Measurements from ENCODE around the gene WDFY2. TPM values are rescaled to one million over a fixed set of nuclear protein-coding genes. Genes with fewer than 3 reads are reported as not detected.

WDFY2 gene
- total RNA-seq, 1 experiment from 2014 or later: 14.1 TPM

DNA sequence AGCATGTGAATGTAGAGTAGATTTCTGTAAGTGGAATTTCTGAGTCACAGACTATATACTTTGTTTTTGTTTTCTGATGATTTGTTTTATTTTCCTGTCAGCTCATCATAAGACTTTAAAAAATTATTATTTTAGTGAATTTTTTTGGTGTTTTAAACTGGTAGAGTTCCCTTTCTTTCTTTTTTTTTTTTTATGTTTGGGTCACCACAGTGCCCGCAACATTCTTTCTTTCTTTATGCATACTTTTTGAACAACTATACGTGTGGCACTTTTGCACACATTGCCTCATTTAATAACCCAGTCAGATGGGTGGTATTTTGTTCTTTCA lies 46.0 kb downstream of the WDFY2 start:
- Histone ChIP-seq H2AFZ (no peak overlapping the region), H3K36me3 (ENCODE audit: low read depth) (no peaks in the 10 kb centered on the region), H3K27me3 (ENCODE audit: insufficient read depth, low read depth) (no peaks in the 10 kb centered on the region), H3K4me3 (no peak overlapping the region), H3F3A (ENCODE audit: insufficient read depth, low read depth) (no peaks in the 10 kb centered on the region; the same call in 1 of the 2 replicates), H3K27ac (no peak overlapping the region), H4K20me1 (ENCODE audit: insufficient read depth) (no peaks in the 10 kb centered on the region), H3K9me2 (ENCODE audit: insufficient read depth) (no peaks in the 10 kb centered on the region), H3K4me1 (replicated peaks; ENCODE audit: insufficient read depth) (peaks cover 15% of the 10 kb centered on the region; the same call in 1 of the 2 replicates), H3K79me2 (ENCODE audit: low read depth) (peaks cover 10% of the 10 kb centered on the region; the same call in 1 of the 2 replicates), H3K4me2 (no peak overlapping the region), H3K9me3 (ENCODE audit: insufficient read depth, low read depth) (no peaks in the 10 kb centered on the region)
- ChIA-PET CTCF (no interaction called here), POLR2A (ENCODE audit: unreplicated experiment) (no interaction called here)
- intact Hi-C loops (cut with micrococcal nuclease; ENCODE audit: unreplicated experiment): no loop called here
- no peak for DNase-seq
- BruUV-seq (replicated peaks): no TSS peak
- no peak for TF ChIP-seq EZH2 (IDR thresholded peaks at IDR 0.05; ENCODE audit: low read depth)
- TF ChIP-seq, protein P1, sequence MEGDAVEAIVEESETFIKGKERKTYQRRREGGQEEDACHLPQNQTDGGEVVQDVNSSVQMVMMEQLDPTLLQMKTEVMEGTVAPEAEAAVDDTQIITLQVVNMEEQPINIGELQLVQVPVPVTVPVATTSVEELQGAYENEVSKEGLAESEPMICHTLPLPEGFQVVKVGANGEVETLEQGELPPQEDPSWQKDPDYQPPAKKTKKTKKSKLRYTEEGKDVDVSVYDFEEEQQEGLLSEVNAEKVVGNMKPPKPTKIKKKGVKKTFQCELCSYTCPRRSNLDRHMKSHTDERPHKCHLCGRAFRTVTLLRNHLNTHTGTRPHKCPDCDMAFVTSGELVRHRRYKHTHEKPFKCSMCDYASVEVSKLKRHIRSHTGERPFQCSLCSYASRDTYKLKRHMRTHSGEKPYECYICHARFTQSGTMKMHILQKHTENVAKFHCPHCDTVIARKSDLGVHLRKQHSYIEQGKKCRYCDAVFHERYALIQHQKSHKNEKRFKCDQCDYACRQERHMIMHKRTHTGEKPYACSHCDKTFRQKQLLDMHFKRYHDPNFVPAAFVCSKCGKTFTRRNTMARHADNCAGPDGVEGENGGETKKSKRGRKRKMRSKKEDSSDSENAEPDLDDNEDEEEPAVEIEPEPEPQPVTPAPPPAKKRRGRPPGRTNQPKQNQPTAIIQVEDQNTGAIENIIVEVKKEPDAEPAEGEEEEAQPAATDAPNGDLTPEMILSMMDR (conservative IDR thresholded peaks at IDR 0.05): no peak

DNA sequence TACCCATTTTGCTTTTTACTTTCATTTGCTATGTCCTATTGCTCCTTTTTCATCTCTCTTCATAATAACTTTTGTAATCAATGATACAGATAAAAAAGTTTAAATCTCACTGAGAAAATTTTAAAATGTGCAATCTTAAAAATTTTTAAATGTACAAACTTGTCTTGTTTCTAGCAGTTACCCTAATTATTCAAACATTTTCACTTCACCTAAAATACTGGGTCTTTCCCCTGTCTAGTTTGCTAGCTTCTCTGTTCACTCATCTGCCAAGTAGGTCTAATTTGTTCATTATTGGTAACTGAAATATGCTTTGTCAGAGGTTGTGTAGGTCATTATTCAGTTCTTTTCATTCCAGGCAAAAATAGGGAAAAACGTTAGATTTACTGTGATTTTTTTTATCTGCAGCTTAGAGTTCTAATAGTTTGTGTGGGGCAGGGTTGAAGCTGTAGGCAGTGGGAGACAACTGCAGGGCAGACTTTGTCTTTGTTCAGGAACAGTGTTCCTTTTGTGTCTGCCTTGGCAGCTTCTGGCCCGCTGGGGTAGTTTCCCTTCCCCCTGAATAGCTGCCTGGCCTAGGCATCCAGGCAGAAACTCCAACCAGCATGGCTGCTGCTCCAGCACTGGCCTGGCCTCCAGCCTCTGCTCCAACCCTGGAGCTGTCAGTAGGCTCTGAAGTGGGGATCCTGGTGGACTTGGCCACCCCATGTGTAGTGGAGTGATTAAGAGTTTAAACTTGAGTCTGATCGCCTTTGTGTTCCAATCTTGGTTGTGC lies 48.5 kb downstream of the WDFY2 start:
- Histone ChIP-seq H3K4me3 (no peak overlapping the region), H3K27ac (no peak overlapping the region), H4K20me1 (ENCODE audit: insufficient read depth) (no peaks in the 10 kb centered on the region), H2AFZ (no peak overlapping the region), H3F3A (ENCODE audit: insufficient read depth, low read depth) (no peaks in the 10 kb centered on the region; the same call in 1 of the 2 replicates), H3K4me1 (replicated peaks; ENCODE audit: insufficient read depth) (peaks cover 15% of the 10 kb centered on the region; the same call in 1 of the 2 replicates), H3K79me2 (ENCODE audit: low read depth) (peaks cover 10% of the 10 kb centered on the region; the same call in 1 of the 2 replicates), H3K27me3 (ENCODE audit: insufficient read depth, low read depth) (no peaks in the 10 kb centered on the region), H3K36me3 (ENCODE audit: low read depth) (no peaks in the 10 kb centered on the region), H3K9me2 (ENCODE audit: insufficient read depth) (no peaks in the 10 kb centered on the region), H3K4me2 (no peak overlapping the region), H3K9me3 (ENCODE audit: insufficient read depth, low read depth) (no peaks in the 10 kb centered on the region)
- no TSS peak for BruUV-seq (replicated peaks)
- intact Hi-C loops (cut with micrococcal nuclease; ENCODE audit: unreplicated experiment): no loop called here
- CTCF ChIA-PET: interaction anchor here (0.7 kb wide), 1 partner anchor 82 kb away, joined by 3 read pairs; no protein-coding TSS in a partner anchor
- POLR2A ChIA-PET (ENCODE audit: unreplicated experiment): no interaction called here
- TF ChIP-seq EZH2 (IDR thresholded peaks at IDR 0.05; ENCODE audit: low read depth): no peak
- TF ChIP-seq, protein P1 (conservative IDR thresholded peaks at IDR 0.05): no peak
- no peak for DNase-seq

DNA sequence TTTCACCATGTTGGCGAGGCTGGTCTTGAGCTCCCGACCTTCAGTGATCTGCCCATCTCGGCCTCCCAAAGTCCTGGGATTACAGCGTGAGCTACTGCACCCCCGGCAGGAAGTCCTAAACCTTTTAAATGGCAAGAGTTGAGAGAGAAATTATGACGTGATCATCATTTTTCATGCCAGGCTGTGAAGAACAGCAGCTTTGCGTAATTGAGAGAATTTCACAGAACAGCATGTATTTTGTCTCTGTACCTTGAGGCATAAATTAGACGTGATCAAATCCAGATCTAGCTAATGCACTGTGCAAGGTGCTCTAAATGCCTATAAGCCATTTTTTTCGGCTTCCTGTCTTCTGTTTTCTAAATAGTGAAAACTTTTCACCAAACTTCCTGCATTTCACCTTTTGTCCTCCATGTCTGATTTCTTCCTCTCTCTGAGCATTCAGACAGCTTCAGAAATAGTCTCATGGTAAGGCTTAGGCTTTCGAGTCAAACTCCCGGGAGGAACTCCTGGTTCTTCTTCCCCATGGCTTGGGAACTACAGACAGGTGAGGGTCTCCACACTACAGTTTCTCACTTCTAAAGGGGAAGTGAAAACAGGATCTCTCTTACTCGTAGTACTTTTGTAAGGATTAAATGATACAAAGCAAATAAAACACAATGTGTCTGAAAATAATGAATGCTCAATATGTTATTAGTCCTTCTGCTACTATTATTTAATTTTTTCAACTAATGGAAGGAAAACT lies 51.0 kb downstream of the WDFY2 start:
- BruUV-seq (replicated peaks): no TSS peak
- Histone ChIP-seq H3K79me2 (ENCODE audit: low read depth) (peaks cover 10% of the 10 kb centered on the region; the same call in 1 of the 2 replicates), H3K4me3 (no peak overlapping the region), H3K4me2 (no peak overlapping the region), H3K9me2 (ENCODE audit: insufficient read depth) (no peaks in the 10 kb centered on the region), H3K36me3 (ENCODE audit: low read depth) (no peaks in the 10 kb centered on the region), H4K20me1 (ENCODE audit: insufficient read depth) (no peaks in the 10 kb centered on the region), H3K27ac (no peak overlapping the region), H3K4me1 (replicated peaks; ENCODE audit: insufficient read depth) (peaks cover 15% of the 10 kb centered on the region; the same call in 1 of the 2 replicates), H3K27me3 (ENCODE audit: insufficient read depth, low read depth) (no peaks in the 10 kb centered on the region), H2AFZ (no peak overlapping the region), H3K9me3 (ENCODE audit: insufficient read depth, low read depth) (no peaks in the 10 kb centered on the region), H3F3A (ENCODE audit: insufficient read depth, low read depth) (no peaks in the 10 kb centered on the region)
- intact Hi-C loops (cut with micrococcal nuclease; ENCODE audit: unreplicated experiment): no loop called here
- DNase-seq: no peak
- ChIA-PET CTCF (no interaction called here), POLR2A (ENCODE audit: unreplicated experiment) (no interaction called here)
- no peak for TF ChIP-seq EZH2 (IDR thresholded peaks at IDR 0.05; ENCODE audit: low read depth)
- TF ChIP-seq, protein P1 (conservative IDR thresholded peaks at IDR 0.05): no peak

Data from PC-9 (cell line).